NCI-H226 (cell line): ENCODE measurements around the gene XPO4.
"Not testable (repeated sequence)": the region's sequence is repeated elsewhere in the genome, so short reads cannot be mapped to it uniquely, and the experiment has no call there.

Experiments
- DNase-seq: peaks from one replicate; pipeline ENCODE4 v3.0.0-alpha.2; 2015

The XPO4 gene

GRCh38 chr13:20890540-20890939 lies 12.0 kb downstream of the XPO4 start:
- DNase-seq, result not testable (repeated sequence)

GRCh38 chr13:20882206-20882605 lies 20.3 kb downstream of the XPO4 start:
- peak; percentile 40 for DNase-seq

- DNase-seq, result no peak
These were observed 24.6 kb downstream of the XPO4 start for GRCh38 chr13:20877902-20878301.

GRCh38 chr13:20876802-20877201 lies 25.7 kb downstream of the XPO4 start:
- DNase-seq, result not testable (repeated sequence)

GRCh38 chr13:20874439-20874838 lies 28.1 kb downstream of the XPO4 start:
- DNase-seq, result not testable (repeated sequence)

GRCh38 chr13:20873348-20873747 lies 29.2 kb downstream of the XPO4 start:
- no peak for DNase-seq

GRCh38 chr13:20870829-20871228 lies 31.7 kb downstream of the XPO4 start:
- no peak for DNase-seq

- no peak for DNase-seq
These were observed 33.0 kb downstream of the XPO4 start for GRCh38 chr13:20869540-20869939.

GRCh38 chr13:20867408-20867807 lies 35.1 kb downstream of the XPO4 start:
- DNase-seq, result no peak

- not testable (repeated sequence) for DNase-seq
These were observed 40.9 kb downstream of the XPO4 start for GRCh38 chr13:20861666-20862065.

GRCh38 chr13:20860844-20861243 lies 41.7 kb downstream of the XPO4 start:
- DNase-seq, result no peak

GRCh38 chr13:20856650-20857049 lies 45.9 kb downstream of the XPO4 start:
- DNase-seq, result no peak

GRCh38 chr13:20851844-20852402 lies 50.6 kb downstream of the XPO4 start:
- no peak for DNase-seq

- no peak for DNase-seq
These were observed 53.6 kb downstream of the XPO4 start for GRCh38 chr13:20848944-20849343.

- no peak for DNase-seq
These were observed 54.3 kb downstream of the XPO4 start for GRCh38 chr13:20848203-20848602.

- DNase-seq, result peak; percentile 18
These were observed 55.2 kb downstream of the XPO4 start for GRCh38 chr13:20847296-20847695.

GRCh38 chr13:20843166-20843565 lies 59.4 kb downstream of the XPO4 start:
- no peak for DNase-seq

GRCh38 chr13:20840568-20840967 lies 62.0 kb downstream of the XPO4 start:
- no peak for DNase-seq

GRCh38 chr13:20833900-20834679 lies 68.5 kb downstream of the XPO4 start:
- DNase-seq, result no peak

- no peak for DNase-seq
These were observed 69.7 kb downstream of the XPO4 start for GRCh38 chr13:20832861-20833260.

- DNase-seq, result no peak
These were observed 70.6 kb downstream of the XPO4 start for GRCh38 chr13:20831933-20832332.

- no peak for DNase-seq
These were observed 71.3 kb downstream of the XPO4 start for GRCh38 chr13:20831254-20831653.

- peak; percentile 15 for DNase-seq
These were observed 73.8 kb downstream of the XPO4 start for GRCh38 chr13:20828539-20829364.
